Right hindlimb (tissue), 1 donor: ENCODE measurements around the gene CAD.

Experiments
- DNase-seq: peaks from one replicate; pipeline ENCODE4 v3.0.0-alpha.2; 2018

CAD gene

DNA sequence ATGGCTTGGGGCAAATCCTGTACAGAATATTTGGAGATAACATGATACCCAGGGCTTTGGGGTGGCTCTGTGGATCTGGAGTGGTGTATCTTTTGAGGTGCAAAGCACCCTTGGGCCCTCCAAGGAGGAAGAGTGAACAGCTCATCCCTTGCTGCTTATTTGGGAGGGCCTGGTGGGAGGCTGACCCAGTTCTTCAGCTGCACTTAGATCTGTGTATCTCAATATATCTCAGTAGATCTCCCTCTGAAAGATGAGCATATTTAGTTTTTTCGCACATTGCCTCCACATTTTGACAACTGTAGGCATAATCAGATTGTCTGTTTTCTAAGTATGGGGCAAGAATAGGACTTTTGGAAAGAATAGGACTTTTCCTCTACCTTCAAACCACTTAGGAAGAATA, 67.8 kb downstream of the CAD start:
- no peak for DNase-seq

DNA sequence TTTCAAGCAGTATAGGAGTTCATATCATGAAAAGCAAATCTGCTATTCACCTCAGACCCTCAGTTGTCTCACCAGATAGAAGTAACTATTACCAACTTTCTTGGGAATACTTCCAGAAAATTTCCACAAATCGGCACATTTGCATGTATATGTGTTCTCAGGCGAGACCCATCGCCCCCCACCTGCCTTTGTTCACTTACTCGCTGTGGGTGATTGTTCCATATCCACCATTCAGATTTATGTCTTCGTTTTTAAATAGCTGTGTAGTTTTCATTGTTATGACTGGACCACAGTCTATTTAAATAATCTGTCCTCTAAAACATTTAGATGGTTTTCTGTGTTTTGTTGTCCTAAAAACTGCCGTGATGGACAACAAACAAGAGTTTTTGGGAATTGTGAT, 68.3 kb downstream of the CAD start:
- no peak for DNase-seq

DNA sequence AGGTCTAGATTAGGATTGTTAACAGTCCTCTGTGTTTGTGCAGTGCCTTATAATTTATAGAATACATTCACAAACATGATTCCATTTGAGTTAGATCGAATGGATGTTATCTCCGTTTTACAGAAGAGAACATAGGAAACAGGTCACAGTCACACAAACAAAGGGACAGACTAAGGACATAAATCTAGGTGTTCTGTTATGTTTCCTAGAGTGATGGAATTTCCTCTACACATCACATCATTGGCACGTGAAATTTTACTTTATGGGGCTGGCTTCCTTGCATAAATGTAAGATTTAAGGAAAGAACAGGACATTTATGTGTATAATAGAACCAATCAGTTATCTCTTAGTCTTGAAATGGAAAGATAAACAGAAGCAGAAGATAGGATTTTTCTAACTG, 71.4 kb downstream of the CAD start:
- DNase-seq = no peak

- no peak for DNase-seq
Measured at GRCh38 chr2:27290549-27290948, 73.4 kb downstream of the CAD start.

DNA sequence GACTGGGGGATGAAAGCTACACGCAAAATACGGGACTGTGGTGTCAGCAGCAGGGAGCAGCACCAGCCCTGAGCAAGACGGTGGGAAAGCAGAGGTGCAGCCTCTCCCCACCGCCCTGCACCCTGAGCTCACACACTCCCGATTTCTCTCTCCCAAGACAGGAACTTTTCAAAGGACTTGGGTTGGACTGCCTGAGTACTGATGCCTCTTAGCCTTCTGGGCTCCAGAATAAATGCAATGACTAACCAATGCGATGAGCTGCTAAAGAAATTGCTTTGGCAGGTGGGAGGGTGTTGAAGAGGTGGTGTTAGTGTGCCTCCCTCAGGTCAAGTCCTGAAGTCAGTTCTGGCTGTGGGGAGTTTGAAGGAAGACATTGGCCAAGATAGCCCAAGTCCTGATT, 74.7 kb downstream of the CAD start:
- DNase-seq = no peak
